Medulla oblongata (tissue), 1 donor: Measurements from ENCODE around the gene F8.
"Not testable (repeated sequence)": the region's sequence is repeated elsewhere in the genome, so short reads cannot be mapped to it uniquely, and the experiment has no call there.

Source experiments
- DNase-seq: peaks from one replicate; pipeline ENCODE4 v3.0.0-alpha.2; 2015; ENCODE audit errors: extremely low spot score

The F8 gene

GRCh38 chrX:154986826-154987575, 35.5 kb downstream of the F8 start:
- peak; percentile 4 for DNase-seq

- no peak for DNase-seq
These were observed 41.5 kb downstream of the F8 start for GRCh38 chrX:154981116-154981411.

- peak; percentile 77 for DNase-seq
These were observed 42.0 kb downstream of the F8 start for GRCh38 chrX:154980330-154981115.

GRCh38 chrX:154979629-154980028, 42.9 kb downstream of the F8 start:
- no peak for DNase-seq

- DNase-seq = no peak
These were observed 54.2 kb downstream of the F8 start for GRCh38 chrX:154968353-154968752.

GRCh38 chrX:154967603-154968002, 54.9 kb downstream of the F8 start:
- DNase-seq = no peak

GRCh38 chrX:154961947-154962346, 60.6 kb downstream of the F8 start:
- no peak for DNase-seq

- DNase-seq = not testable (repeated sequence)
These were observed 66.7 kb downstream of the F8 start for GRCh38 chrX:154955799-154956198.

- DNase-seq = not testable (repeated sequence)
These were observed 83.3 kb downstream of the F8 start for GRCh38 chrX:154939265-154939664.

- not testable (repeated sequence) for DNase-seq
These were observed 97.8 kb downstream of the F8 start for GRCh38 chrX:154924771-154925170.

- DNase-seq = peak; percentile 73
These were observed 104.5 kb downstream of the F8 start for GRCh38 chrX:154918060-154918483.

- DNase-seq = no peak
These were observed 108.5 kb downstream of the F8 start for GRCh38 chrX:154914052-154914451.

GRCh38 chrX:154910528-154910927, 112.0 kb downstream of the F8 start:
- DNase-seq = not testable (repeated sequence)

GRCh38 chrX:154910048-154910447, 112.5 kb downstream of the F8 start:
- DNase-seq = not testable (repeated sequence)

GRCh38 chrX:154908821-154909220, 113.7 kb downstream of the F8 start:
- no peak for DNase-seq

GRCh38 chrX:154902408-154902807, 120.1 kb downstream of the F8 start:
- no peak for DNase-seq

GRCh38 chrX:154900323-154900722, 122.2 kb downstream of the F8 start:
- DNase-seq = no peak

GRCh38 chrX:154892296-154892695, 130.2 kb downstream of the F8 start:
- no peak for DNase-seq

GRCh38 chrX:154890990-154891639, 131.4 kb downstream of the F8 start:
- DNase-seq = no peak

- DNase-seq = not testable (repeated sequence)
These were observed 135.7 kb downstream of the F8 start for GRCh38 chrX:154886789-154887221.

GRCh38 chrX:154886069-154886788, 136.3 kb downstream of the F8 start, which contains the start of gene F8A1:
Gene F8A1 (plus strand): TSS chrX:154886355. CDS start chrX:154886375, 20 bp downstream.
- not testable (repeated sequence) for DNase-seq

GRCh38 chrX:154885549-154885948, 137.0 kb downstream of the F8 start:
- DNase-seq = not testable (repeated sequence)
